GM12865 (cell line): ENCODE results near the gene RPL35.
"Not testable (repeated sequence)": the region's sequence is repeated elsewhere in the genome, so short reads cannot be mapped to it uniquely, and the experiment has no call there.

Experiments used
- DNase-seq: peaks from one replicate; pipeline ENCODE4 v3.0.0; 2010; ENCODE audit warnings: low read depth
- H3K4me3 ChIP-seq: 2 replicates; pipeline ENCODE4 v1.5.1; 2011; ENCODE audit warnings: mild to moderate bottlenecking, low read depth, low read length, control low read depth
- CTCF ChIP-seq: IDR thresholded peaks from 2 replicates; pipeline ENCODE4 v1.5.1; 2011; ENCODE audit warnings: low read length, control low read depth, low read depth, inconsistent platforms; ENCODE audit not compliant: insufficient read depth; ENCODE audit errors: missing control alignments

Gene RPL35

GRCh38 chr9:124852829-124853531 lies 8.8 kb downstream of the RPL35 start, which contains the start of gene WDR38:
Gene WDR38 (plus strand): TSS chr9:124853460. CDS start chr9:124853532, 72 bp downstream.
- peak; percentile 88 for DNase-seq
- TF ChIP-seq CTCF: peak; percentile 90
- H3K4me3 ChIP-seq: peak within 1 kb of the TSS; percentile 48

- TF ChIP-seq CTCF: no peak
- no peak overlapping the region for H3K4me3 ChIP-seq
- no peak for DNase-seq
These were observed 9.5 kb downstream of the RPL35 start for GRCh38 chr9:124852121-124852828.

- TF ChIP-seq CTCF: no peak
- DNase-seq: no peak
- H3K4me3 ChIP-seq: no peak overlapping the region
These were observed 12.0 kb downstream of the RPL35 start for GRCh38 chr9:124849801-124850200.

GRCh38 chr9:124846969-124847368 lies 14.8 kb downstream of the RPL35 start:
- no peak for TF ChIP-seq CTCF
- DNase-seq: no peak
- H3K4me3 ChIP-seq: no peak overlapping the region

- DNase-seq: not testable (repeated sequence)
These were observed 15.3 kb downstream of the RPL35 start for GRCh38 chr9:124846467-124846866.

GRCh38 chr9:124844291-124844690 lies 17.5 kb downstream of the RPL35 start:
- TF ChIP-seq CTCF: no peak
- H3K4me3 ChIP-seq: no peak overlapping the region
- no peak for DNase-seq

More at GRCh38 chr9:124846467-124846866, 15.3 kb downstream of the RPL35 start:
- not testable (repeated sequence) for H3K4me3 ChIP-seq

- DNase-seq: no peak
- H3K4me3 ChIP-seq: no peak overlapping the region
- no peak for TF ChIP-seq CTCF
These were observed 18.2 kb downstream of the RPL35 start for GRCh38 chr9:124843456-124844034.
